Hepatocyte (in vitro differentiated cells): ENCODE data around the gene ACO2. TPM values are rescaled to one million over a fixed set of nuclear protein-coding genes. Genes with fewer than 3 reads are reported as not detected.

Experiments used
- DNase-seq: peaks from one replicate; pipeline ENCODE4 v3.0.0-alpha.2; 2016; ENCODE audit warnings: low spot score
- H2AFZ ChIP-seq: fragments of 200-600 bp; sonication (generic); 2 replicates; pipeline ENCODE4 v1.6.0; 2016; ENCODE audit warnings: antibody characterized with exemption, mild to moderate bottlenecking
- H3K27ac ChIP-seq: fragments of 200-600 bp; sonication (generic); 2 replicates; pipeline ENCODE4 v1.5.1; 2016; ENCODE audit warnings: mild to moderate bottlenecking
- H3K27me3 ChIP-seq: fragments of 200-600 bp; sonication (generic); 2 replicates; pipeline ENCODE4 v1.6.1; 2016
- H3K36me3 ChIP-seq: fragments of 200-600 bp; sonication (generic); replicated peaks from 2 replicates; pipeline ENCODE4 v1.5.1; 2016; ENCODE audit warnings: low read depth; ENCODE audit not compliant: insufficient read depth
- H3K4me1 ChIP-seq: fragments of 200-600 bp; sonication (generic); 2 replicates; pipeline ENCODE4 v1.5.1; 2016; ENCODE audit warnings: mild to moderate bottlenecking, moderate library complexity; ENCODE audit not compliant: insufficient read depth
- H3K4me2 ChIP-seq: fragments of 200-600 bp; sonication (generic); 2 replicates; pipeline ENCODE4 v1.6.0; 2016
- H3K4me3 ChIP-seq: fragments of 200-600 bp; sonication (generic); 2 replicates; pipeline ENCODE4 v1.5.1; 2016; ENCODE audit warnings: mild to moderate bottlenecking
- H3K79me2 ChIP-seq: fragments of 200-600 bp; sonication (generic); 2 replicates; pipeline ENCODE4 v1.6.0; 2017; ENCODE audit warnings: mild to moderate bottlenecking
- H3K9me2 ChIP-seq: fragments of 200-600 bp; sonication (generic); replicated peaks from 2 replicates; pipeline ENCODE4 v1.6.0; 2017; ENCODE audit warnings: mild to moderate bottlenecking; ENCODE audit not compliant: insufficient read depth
- H3K9me3 ChIP-seq: fragments of 200-600 bp; sonication (generic); 2 replicates; pipeline ENCODE4 v1.5.1; 2016; ENCODE audit warnings: low read depth, mild to moderate bottlenecking
- H4K20me1 ChIP-seq: fragments of 200-600 bp; sonication (generic); 2 replicates; pipeline ENCODE4 v1.6.0; 2016; ENCODE audit warnings: mild to moderate bottlenecking; ENCODE audit not compliant: insufficient read depth, poor library complexity, severe bottlenecking
- CTCF ChIP-seq: fragments of 200-600 bp; sonication (generic); IDR thresholded peaks from 2 replicates; pipeline ENCODE4 v1.5.1; 2016; ENCODE audit warnings: antibody characterized with exemption, mild to moderate bottlenecking; ENCODE audit not compliant: poor library complexity
- EZH2 ChIP-seq: fragments of 200-600 bp; sonication (generic); IDR thresholded peaks from 2 replicates; pipeline ENCODE4 v1.6.1; 2016; ENCODE audit warnings: antibody characterized with exemption, mild to moderate bottlenecking, borderline replicate concordance
- EZH2phosphoT487 ChIP-seq: fragments of 200-600 bp; sonication (generic); IDR thresholded peaks from one replicate; pipeline ENCODE4 v1.6.1; 2018; ENCODE audit warnings: antibody characterized with exemption, mild to moderate bottlenecking, low read depth, moderate library complexity; ENCODE audit not compliant: unreplicated experiment, severe bottlenecking
- WGBS: methylation state at CpG from one replicate; pipeline ENCODE4 v1.1.6; 2016; ENCODE audit warnings: low lambda C conversion rate; ENCODE audit errors: missing lambda C conversion rate; 5-methylcytosine and 5-hydroxymethylcytosine counted together
- polyA plus RNA-seq: library from polyadenylated mRNA; unstranded; fragments of >200 nt; fragmentation: Nextera tagmentation; extraction: Ambion mirVana; gene quantifications from 2 replicates; pipeline ENCODE4 v1.2.1, GENCODE V29; 2016
- total RNA-seq: library from RNA; depleted of rRNA; stranded (reverse); fragments of >200 nt; gene quantifications from 2 replicates; pipeline ENCODE4 v1.2.3, GENCODE V29; 2014

ACO2 gene
- total and polyA plus RNA-seq, 2 experiments from 2014 or later = 129 to 196 TPM

- H3K4me1 ChIP-seq = peaks cover 3% of the 10 kb centered on the region
- H4K20me1 ChIP-seq = peaks cover 58% of the 10 kb centered on the region
- H3K9me3 ChIP-seq = no peaks in the 10 kb centered on the region
- H3K36me3 ChIP-seq = no peaks in the 10 kb centered on the region
- no peaks in the 10 kb centered on the region for H3K9me2 ChIP-seq
- peaks cover 86% of the 10 kb centered on the region for H3K79me2 ChIP-seq
- no peaks in the 10 kb centered on the region for H3K27me3 ChIP-seq
- no peak for DNase-seq
- peak overlapping the region; percentile 90 for H3K4me2 ChIP-seq
- no peak overlapping the region for H3K4me3 ChIP-seq
- H3K27ac ChIP-seq = no peak overlapping the region
- TF ChIP-seq EZH2 (no peak), EZH2phosphoT487 (no peak), CTCF (no peak)
- H2AFZ ChIP-seq = no peak overlapping the region
- WGBS = 96% methylated on average over 2 of the region's 2 CpGs
These were observed 26.6 kb upstream of the ACO2 start for GRCh38 chr22:41442240-41442792.

DNA sequence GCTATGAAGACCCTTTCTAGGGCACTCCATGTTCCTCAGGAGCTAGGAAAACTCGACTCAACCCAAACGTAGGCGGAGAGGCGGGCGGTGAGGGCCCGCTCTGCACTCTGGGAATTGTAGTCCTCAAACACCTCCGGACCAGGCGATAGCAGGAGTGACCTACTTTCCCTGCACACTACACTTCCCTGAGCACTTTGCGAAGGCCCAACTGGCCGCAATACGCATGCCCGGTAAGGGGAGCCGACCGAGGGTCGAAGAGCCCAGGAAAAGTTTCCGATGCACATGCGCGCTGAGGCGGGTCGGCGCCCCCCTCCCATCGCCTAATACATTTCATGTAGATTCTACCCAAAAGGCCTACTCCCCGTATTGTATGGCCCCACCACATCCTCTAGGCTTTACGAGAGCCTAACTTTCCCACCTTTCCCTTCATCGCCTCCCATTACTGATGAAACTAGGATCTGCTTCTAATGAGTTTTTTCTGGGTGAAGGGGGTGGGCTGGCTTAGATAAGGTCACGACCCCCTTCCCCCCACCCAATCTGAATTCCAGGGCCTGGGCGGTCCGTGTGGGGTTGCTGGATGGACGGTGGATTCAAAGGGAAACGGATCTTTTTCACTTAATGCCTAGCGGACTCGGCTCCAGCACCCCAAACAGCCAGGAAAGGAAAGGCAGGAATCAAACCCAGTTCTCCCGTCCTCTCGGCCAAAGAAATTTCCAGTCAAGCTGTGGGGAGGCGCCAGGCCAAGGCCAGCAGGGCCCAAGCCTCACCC is 24.4 kb upstream of the ACO2 start:
- WGBS = under 1% methylated on average over 34 of the region's 35 CpGs
- no peaks in the 10 kb centered on the region for H3K36me3 ChIP-seq
- peak overlapping the region; percentile 98 for H3K27ac ChIP-seq
- TF ChIP-seq EZH2 = no peak
- TF ChIP-seq CTCF = no peak
- TF ChIP-seq EZH2phosphoT487 = no peak
- H3K4me2 ChIP-seq = peak overlapping the region; percentile 90
- peak overlapping the region; percentile 8 for H2AFZ ChIP-seq
- H3K4me1 ChIP-seq = peaks cover 3% of the 10 kb centered on the region
- H3K27me3 ChIP-seq = no peaks in the 10 kb centered on the region
- H3K79me2 ChIP-seq = peaks cover 69% of the 10 kb centered on the region
- H3K4me3 ChIP-seq = peak overlapping the region; percentile 39
- DNase-seq = peak; percentile 97
- no peaks in the 10 kb centered on the region for H3K9me2 ChIP-seq
- H3K9me3 ChIP-seq = no peaks in the 10 kb centered on the region
- H4K20me1 ChIP-seq = peaks cover 44% of the 10 kb centered on the region

GRCh38 chr22:41445129-41446056 is 23.5 kb upstream of the ACO2 start:
- Histone ChIP-seq H4K20me1 (peaks cover 35% of the 10 kb centered on the region), H2AFZ (peak overlapping the region; percentile 8), H3K27ac (peak overlapping the region; percentile 98), H3K4me1 (peaks cover 3% of the 10 kb centered on the region), H3K36me3 (no peaks in the 10 kb centered on the region), H3K79me2 (peaks cover 60% of the 10 kb centered on the region), H3K4me2 (peak overlapping the region; percentile 75), H3K9me3 (no peaks in the 10 kb centered on the region), H3K4me3 (peak overlapping the region; percentile 39), H3K27me3 (no peaks in the 10 kb centered on the region), H3K9me2 (no peaks in the 10 kb centered on the region)
- no peak for TF ChIP-seq EZH2phosphoT487
- TF ChIP-seq CTCF = no peak
- TF ChIP-seq EZH2 = no peak
- DNase-seq = peak; percentile 22
- under 1% methylated on average over 22 of the region's 22 CpGs for WGBS
